Effector memory CD4-positive, alpha-beta T cell (primary cell): Measurements from ENCODE around the gene CRB3.

Experiments
- DNase-seq, 3 donors: peaks; one replicate each; pipeline ENCODE4 v3.0.0-alpha.2; 2020
- H3K27ac ChIP-seq: 2 replicates; pipeline ENCODE4 v1.7.0; 2013; ENCODE audit warnings: mild to moderate bottlenecking, low read length, moderate library complexity; ENCODE audit not compliant: insufficient read depth, poor library complexity, severe bottlenecking
- H3K27me3 ChIP-seq: replicated peaks from 2 replicates; pipeline ENCODE4 v1.7.0; 2013; ENCODE audit warnings: mild to moderate bottlenecking, low read length; ENCODE audit not compliant: insufficient read depth, control insufficient read depth, poor library complexity, severe bottlenecking
- H3K36me3 ChIP-seq: 2 replicates; pipeline ENCODE4 v1.7.0; 2013; ENCODE audit warnings: mild to moderate bottlenecking, low read length, moderate library complexity; ENCODE audit not compliant: control insufficient read depth, insufficient read depth
- H3K4me1 ChIP-seq: 2 replicates; pipeline ENCODE4 v1.7.0; 2013; ENCODE audit warnings: low read length, mild to moderate bottlenecking; ENCODE audit not compliant: control insufficient read depth, insufficient read depth, poor library complexity, severe bottlenecking
- H3K4me3 ChIP-seq: 2 replicates; pipeline ENCODE4 v1.7.0; 2013; ENCODE audit warnings: low read length, low read depth, mild to moderate bottlenecking; ENCODE audit not compliant: insufficient read depth, poor library complexity, severe bottlenecking
- H3K9me3 ChIP-seq: 2 replicates; pipeline ENCODE4 v1.7.0; 2013; ENCODE audit warnings: mild to moderate bottlenecking, low read length, moderate library complexity; ENCODE audit not compliant: control insufficient read depth

CRB3 gene

GRCh38 chr19:6439743-6440142 is 24.3 kb upstream of the CRB3 start:
- DNase-seq, result no peak
- Histone ChIP-seq H3K36me3 (no peaks in the 10 kb centered on the region), H3K27ac (no peak overlapping the region), H3K9me3 (no peaks in the 10 kb centered on the region), H3K4me1 (no peaks in the 10 kb centered on the region), H3K4me3 (no peak overlapping the region), H3K27me3 (no peaks in the 10 kb centered on the region)

GRCh38 chr19:6440905-6441304 is 23.2 kb upstream of the CRB3 start:
- Histone ChIP-seq H3K36me3 (no peaks in the 10 kb centered on the region), H3K4me3 (no peak overlapping the region), H3K4me1 (no peaks in the 10 kb centered on the region), H3K27me3 (no peaks in the 10 kb centered on the region), H3K27ac (no peak overlapping the region), H3K9me3 (no peaks in the 10 kb centered on the region)
- no peak for DNase-seq

- Histone ChIP-seq H3K4me3 (no peak overlapping the region), H3K36me3 (no peaks in the 10 kb centered on the region)
- no peak for DNase-seq
Observed at GRCh38 chr19:6442087-6442688, 21.9 kb upstream of the CRB3 start.

GRCh38 chr19:6443986-6444385 is 20.1 kb upstream of the CRB3 start:
- no peak overlapping the region for H3K4me3 ChIP-seq
- no peaks in the 10 kb centered on the region for H3K9me3 ChIP-seq
- no peak overlapping the region for H3K27ac ChIP-seq
- no peaks in the 10 kb centered on the region for H3K27me3 ChIP-seq
- no peaks in the 10 kb centered on the region for H3K4me1 ChIP-seq
- no peaks in the 10 kb centered on the region for H3K36me3 ChIP-seq
- no peak for DNase-seq

More at GRCh38 chr19:6442087-6442688, 21.9 kb upstream of the CRB3 start:
- Histone ChIP-seq H3K4me1 (no peaks in the 10 kb centered on the region), H3K9me3 (no peaks in the 10 kb centered on the region), H3K27ac (no peak overlapping the region), H3K27me3 (no peaks in the 10 kb centered on the region)

- Histone ChIP-seq H3K36me3 (no peaks in the 10 kb centered on the region), H3K9me3 (no peaks in the 10 kb centered on the region), H3K27ac (no peak overlapping the region), H3K27me3 (no peaks in the 10 kb centered on the region), H3K4me3 (no peak overlapping the region), H3K4me1 (no peaks in the 10 kb centered on the region)
- no peak for DNase-seq
Observed at GRCh38 chr19:6446452-6446851, 17.6 kb upstream of the CRB3 start.

- no peaks in the 10 kb centered on the region for H3K9me3 ChIP-seq
- no peak for DNase-seq
- no peak overlapping the region for H3K27ac ChIP-seq
- H3K36me3 ChIP-seq, result no peaks in the 10 kb centered on the region
- H3K4me1 ChIP-seq, result no peaks in the 10 kb centered on the region
- no peaks in the 10 kb centered on the region for H3K27me3 ChIP-seq
- H3K4me3 ChIP-seq, result no peak overlapping the region
Observed at GRCh38 chr19:6448045-6448444, 16.0 kb upstream of the CRB3 start.

- H3K27ac ChIP-seq, result no peak overlapping the region
- H3K27me3 ChIP-seq, result no peaks in the 10 kb centered on the region
- H3K4me1 ChIP-seq, result no peaks in the 10 kb centered on the region
- no peak overlapping the region for H3K4me3 ChIP-seq
- peaks cover 12% of the 10 kb centered on the region for H3K36me3 ChIP-seq
- peaks cover 3% of the 10 kb centered on the region for H3K9me3 ChIP-seq
- DNase-seq, result no peak
Observed at GRCh38 chr19:6450166-6450565, 13.9 kb upstream of the CRB3 start.

GRCh38 chr19:6451583-6452222 is 12.4 kb upstream of the CRB3 start:
- no peak for DNase-seq
- H3K4me3 ChIP-seq, result no peak overlapping the region
- H3K27ac ChIP-seq, result no peak overlapping the region
- H3K4me1 ChIP-seq, result no peaks in the 10 kb centered on the region
- no peaks in the 10 kb centered on the region for H3K27me3 ChIP-seq
- H3K36me3 ChIP-seq, result peaks cover 15% of the 10 kb centered on the region
- peaks cover 3% of the 10 kb centered on the region for H3K9me3 ChIP-seq

- Histone ChIP-seq H3K36me3 (peaks cover 15% of the 10 kb centered on the region), H3K4me3 (no peak overlapping the region)
Observed at GRCh38 chr19:6452223-6452614, 11.9 kb upstream of the CRB3 start.

GRCh38 chr19:6452899-6453298 is 11.2 kb upstream of the CRB3 start:
- no peaks in the 10 kb centered on the region for H3K27me3 ChIP-seq
- H3K36me3 ChIP-seq, result peaks cover 15% of the 10 kb centered on the region
- H3K9me3 ChIP-seq, result peaks cover 3% of the 10 kb centered on the region

More at GRCh38 chr19:6452223-6452614, 11.9 kb upstream of the CRB3 start:
- Histone ChIP-seq H3K4me1 (no peaks in the 10 kb centered on the region), H3K9me3 (peaks cover 3% of the 10 kb centered on the region), H3K27me3 (no peaks in the 10 kb centered on the region), H3K27ac (no peak overlapping the region)
- no peak for DNase-seq

More at GRCh38 chr19:6452899-6453298, 11.2 kb upstream of the CRB3 start:
- H3K27ac ChIP-seq, result no peak overlapping the region
- no peak overlapping the region for H3K4me3 ChIP-seq
- no peaks in the 10 kb centered on the region for H3K4me1 ChIP-seq
- DNase-seq, result no peak
